GM12878 (cell line): ENCODE measurements around the gene BSND. TPM values are rescaled to one million over a fixed set of nuclear protein-coding genes. Genes with fewer than 3 reads are reported as not detected.

Source experiments
- ATAC-seq: fragments of 200-7000 bp; cut with Tn5 transposase; 3 replicates; pipeline ENCODE4 v1.9.1; 2020; ENCODE audit warnings: mild to moderate bottlenecking, moderate library complexity
- BruUV-seq: library from RNA; stranded (reverse); fragments of 400-500 nt; replicated peaks from 2 replicates; lab custom pipeline; 2021; lab: Mats Ljungman, UMichigan
- CTCF ChIA-PET: fragments of 300-600 bp; sonication (Branson Sonifier 250); formaldehyde crosslinking; extraction: SDS; loops from one replicate; lab custom pipeline; 2021; ENCODE audit warnings: inconsistent platforms; lab: Yijun Ruan, JAX
- POLR2A ChIA-PET: fragments of 350-600 bp; formaldehyde crosslinking; extraction: SDS; loops from one replicate; lab custom pipeline; 2021; ENCODE audit warnings: inconsistent platforms; lab: Charles Lee
- RAD21 ChIA-PET: fragments of 300-600 bp; sonication (Branson Sonifier 250); formaldehyde crosslinking; loops from one replicate; lab custom pipeline; 2023; ENCODE audit warnings: antibody characterized with exemption; ENCODE audit not compliant: unreplicated experiment; lab: Charles Lee
- SMC1A ChIA-PET: fragments of 300-600 bp; sonication (Branson Sonifier 250); formaldehyde crosslinking; loops from one replicate; lab custom pipeline; 2023; ENCODE audit not compliant: unreplicated experiment, uncharacterized antibody; lab: Charles Lee
- DNase-seq: peaks from one replicate; pipeline ENCODE4 v3.0.0-alpha.2; 2011; ENCODE audit warnings: low read depth, low spot score
- FAIRE-seq: peaks from 3 replicates; lab custom pipeline; 2011; peaks lifted over from hg19 to GRCh38; lab: Jason Lieb, UNC
- H2AFZ ChIP-seq: 2 replicates; pipeline ENCODE4 v1.6.0; 2011; ENCODE audit warnings: low read depth, low read length, control low read depth; ENCODE audit not compliant: control insufficient read depth
- H3K27ac ChIP-seq: 2 replicates; pipeline ENCODE4 v1.5.1; 2011; ENCODE audit warnings: control low read depth; ENCODE audit not compliant: control insufficient read depth, insufficient read depth
- H3K27me3 ChIP-seq, 2 experiments: replicated peaks in 1 of 2; 2 replicates each; pipeline versions ENCODE4 v1.6.0 to v1.6.1; 2011; ENCODE audit warnings: low read length in 1 of 2; ENCODE audit not compliant: control insufficient read depth in 2 of 2, insufficient read depth in 2 of 2
- H3K36me3 ChIP-seq, 2 experiments: 2 replicates each; pipeline ENCODE4 v1.5.1; 2011; ENCODE audit warnings: low read length in 1 of 2; ENCODE audit not compliant: control insufficient read depth in 2 of 2, insufficient read depth in 2 of 2
- H3K4me1 ChIP-seq: 2 replicates; pipeline ENCODE4 v1.6.1; 2011; ENCODE audit warnings: mild to moderate bottlenecking, low read length, moderate library complexity, mixed read lengths; ENCODE audit not compliant: control insufficient read depth, insufficient read depth
- H3K4me2 ChIP-seq: 2 replicates; pipeline ENCODE4 v1.6.0; 2011; ENCODE audit warnings: control low read depth; ENCODE audit not compliant: control insufficient read depth, insufficient read depth
- H3K4me3 ChIP-seq: fragments of 200-600 bp; sonication (generic); 2 replicates; pipeline ENCODE4 v1.5.1; 2016
- H3K79me2 ChIP-seq: 2 replicates; pipeline ENCODE4 v1.6.0; 2011; ENCODE audit warnings: low read length; ENCODE audit not compliant: control insufficient read depth, insufficient read depth
- H3K9ac ChIP-seq: 2 replicates; pipeline ENCODE4 v1.8.0; 2011; ENCODE audit warnings: low read length, control low read depth, mixed read lengths; ENCODE audit not compliant: control insufficient read depth, insufficient read depth
- H3K9me3 ChIP-seq: replicated peaks from 3 replicates; pipeline ENCODE4 v1.5.1; 2011; ENCODE audit warnings: mild to moderate bottlenecking, low read length; ENCODE audit not compliant: control insufficient read depth, insufficient read depth
- H4K20me1 ChIP-seq: 2 replicates; pipeline ENCODE4 v1.6.0; 2011; ENCODE audit not compliant: control insufficient read depth, insufficient read depth
- BHLHE40 ChIP-seq, 2 experiments: fragments of 450-650 bp in 1 of 2; IDR thresholded peaks; 2 replicates each; pipeline ENCODE4 v1.6.1; 2011 to 2017; ENCODE audit warnings: low read depth in 2 of 2, borderline replicate concordance in 1 of 2, improper control_type of control experiment in 1 of 2, low read length in 1 of 2, mild to moderate bottlenecking in 1 of 2
- CREB1 ChIP-seq: IDR thresholded peaks from 2 replicates; pipeline ENCODE4 v1.6.1; 2012; ENCODE audit warnings: low read depth, mild to moderate bottlenecking, inconsistent platforms
- FOXM1 ChIP-seq: IDR thresholded peaks from 2 replicates; pipeline ENCODE4 v1.6.1; 2012; ENCODE audit warnings: low read depth, mild to moderate bottlenecking, inconsistent platforms, low read length, moderate library complexity
- IRF4 ChIP-seq: IDR thresholded peaks from 2 replicates; pipeline ENCODE4 v1.6.1; 2011; ENCODE audit warnings: low read depth, low read length
- MAX ChIP-seq: IDR thresholded peaks from 2 replicates; pipeline ENCODE4 v1.6.1; 2012; ENCODE audit warnings: low read depth, low read length, improper control_type of control experiment
- MTA2 ChIP-seq: fragments of 450-650 bp; IDR thresholded peaks from 2 replicates; pipeline ENCODE4 v1.6.1; 2016; ENCODE audit warnings: low read depth, mild to moderate bottlenecking, moderate library complexity
- NFXL1 ChIP-seq: fragments of 450-650 bp; IDR thresholded peaks from 2 replicates; pipeline ENCODE4 v1.6.1; 2017; ENCODE audit warnings: antibody characterized with exemption, mild to moderate bottlenecking, borderline replicate concordance
- NFYB ChIP-seq: IDR thresholded peaks from 2 replicates; pipeline ENCODE4 v1.6.1; 2011; ENCODE audit warnings: low read depth, mild to moderate bottlenecking, low read length, improper control_type of control experiment, moderate library complexity; ENCODE audit not compliant: insufficient read depth
- NRF1 ChIP-seq: conservative IDR thresholded peaks from 2 replicates; pipeline ENCODE4 v1.6.1; 2011; ENCODE audit warnings: mild to moderate bottlenecking, low read depth, low read length, improper control_type of control experiment
- POLR2AphosphoS2 ChIP-seq: IDR thresholded peaks from 2 replicates; pipeline ENCODE4 v1.6.1; 2011; ENCODE audit warnings: low read depth, mild to moderate bottlenecking, low read length, improper control_type of control experiment, moderate library complexity
- POLR2AphosphoS5 ChIP-seq: IDR thresholded peaks from 2 replicates; pipeline ENCODE4 v1.6.1; 2011; ENCODE audit warnings: mild to moderate bottlenecking, low read length, inconsistent platforms
- RAD51 ChIP-seq: fragments of 450-650 bp; IDR thresholded peaks from 2 replicates; pipeline ENCODE4 v1.6.1; 2016; ENCODE audit warnings: moderate library complexity, mild to moderate bottlenecking, inconsistent platforms
- RB1 ChIP-seq: fragments of 450-650 bp; formaldehyde crosslinking; IDR thresholded peaks from 2 replicates; pipeline ENCODE4 v1.6.1; 2017; ENCODE audit warnings: mild to moderate bottlenecking, borderline replicate concordance
- STAT1 ChIP-seq: fragments of 450-650 bp; conservative IDR thresholded peaks from 2 replicates; pipeline ENCODE4 v1.6.1; 2014; ENCODE audit warnings: antibody characterized with exemption, mild to moderate bottlenecking
- SUPT20H ChIP-seq: IDR thresholded peaks from 2 replicates; pipeline ENCODE4 v1.6.1; 2011; ENCODE audit warnings: low read depth, mild to moderate bottlenecking, low read length, moderate library complexity, borderline replicate concordance; ENCODE audit not compliant: control insufficient read depth
- ZNF207 ChIP-seq: fragments of 450-650 bp; IDR thresholded peaks from 2 replicates; pipeline ENCODE4 v1.6.1; 2014; ENCODE audit warnings: antibody characterized with exemption, mild to moderate bottlenecking, borderline replicate concordance
- WGBS: methylation state at CpG from one replicate; pipeline ENCODE4 v1.1.6; 2016; ENCODE audit warnings: low lambda C conversion rate; ENCODE audit not compliant: insufficient replicate concordance, insufficient coverage; ENCODE audit errors: missing lambda C conversion rate; 5-methylcytosine and 5-hydroxymethylcytosine counted together
- in situ Hi-C: fragments of 300-500 bp; cut with MboI; formaldehyde crosslinking; loops from 9 replicates; pipeline ENCODE4 v1.14.3; 2018; ENCODE audit warnings: mixed read lengths
- intact Hi-C: fragments of 100-400 bp; cut with micrococcal nuclease; formaldehyde crosslinking; loops from one replicate; pipeline ENCODE4 v1.14.2; 2022; ENCODE audit not compliant: unreplicated experiment
- polyA plus RNA-seq, 11 experiments: library from polyadenylated mRNA; depleted of rRNA in 4 of 11; unstranded in 6 of 11; stranded (reverse) in 5 of 11; fragments of >200 nt; fragmentation: Nextera tagmentation in 4 of 11; fragmentation: Illumina TruSeq in 1 of 11; extraction: Ambion mirVana in 4 of 11; extraction: Trizol in 1 of 11; gene quantifications; 1 replicate in 1 of 11; 2 replicates in 10 of 11; pipeline versions ENCODE4 v1.2.1 to v1.2.3, GENCODE V29; 2011 to 2016; ENCODE audit warnings: inconsistent platforms in 2 of 11, missing spikeins in 2 of 11, low read depth in 1 of 11
- total RNA-seq, 4 experiments: library from RNA; depleted of rRNA in 3 of 4; stranded (reverse); fragments of >200 nt in 3 of 4; fragmentation: Illumina TruSeq in 1 of 4; extraction: Trizol in 1 of 4; gene quantifications; 2 replicates each; pipeline versions ENCODE4 v1.2.1 to v1.2.3, GENCODE V29; 2013 to 2021
- TF ChIP-seq, protein P1 (sequence below): fragments of 150-350 bp; IDR thresholded peaks from 2 replicates; pipeline ENCODE4 v1.6.1; 2014; ENCODE audit warnings: mild to moderate bottlenecking, low read depth, low read length
- TF ChIP-seq, protein P2 (sequence below), 3 experiments: IDR thresholded peaks in 2 of 3; conservative IDR thresholded peaks in 1 of 3; 2 replicates each; pipeline ENCODE4 v1.5.1; 2011; ENCODE audit warnings: low read depth in 3 of 3, low read length in 3 of 3, mild to moderate bottlenecking in 3 of 3, control low read depth in 2 of 3, moderate library complexity in 2 of 3, inconsistent platforms in 1 of 3, mixed read lengths in 1 of 3; ENCODE audit not compliant: control insufficient read depth in 2 of 3, insufficient read depth in 1 of 3; ENCODE audit errors: extremely low read depth in 1 of 3
- TF ChIP-seq, protein P3 (sequence below): IDR thresholded peaks from 2 replicates; pipeline ENCODE4 v1.6.1; 2012; ENCODE audit warnings: low read depth, low read length, improper control_type of control experiment

BSND gene
- total and polyA plus RNA-seq, 10 of the 15 experiments (the other 5 are each of a cell fraction or from before 2014, with no cell fraction given), result not detected

- ATAC-seq (peak; percentile 56), DNase-seq (no peak), FAIRE-seq (no peak)
- BruUV-seq, result no TSS peak
- in situ Hi-C loops (no loop called here), intact Hi-C loops (no loop called here)
- Histone ChIP-seq H3K36me3 (no peaks in the 10 kb centered on the region), H3K27ac (no peak overlapping the region), H3K9ac (no peak overlapping the region), H3K79me2 (no peaks in the 10 kb centered on the region), H3K4me3 (no peak overlapping the region), H2AFZ (no peak overlapping the region), H4K20me1 (no peaks in the 10 kb centered on the region), H3K27me3 (no peaks in the 10 kb centered on the region; a peak in 2 of 4 replicates), H3K9me3 (no peaks in the 10 kb centered on the region; the same call in 2 of the 3 replicates), H3K4me2 (no peak overlapping the region), H3K4me1 (no peaks in the 10 kb centered on the region)
- ChIA-PET CTCF (interaction anchor here (1.0 kb wide), 1 partner anchor 271 kb away, joined by 3 read pairs; no protein-coding TSS in a partner anchor), SMC1A (no interaction called here), POLR2A (no interaction called here), RAD21 (no interaction called here)
- 42% methylated on average over 10 of the region's 10 CpGs for WGBS
- TF ChIP-seq, protein P1, sequence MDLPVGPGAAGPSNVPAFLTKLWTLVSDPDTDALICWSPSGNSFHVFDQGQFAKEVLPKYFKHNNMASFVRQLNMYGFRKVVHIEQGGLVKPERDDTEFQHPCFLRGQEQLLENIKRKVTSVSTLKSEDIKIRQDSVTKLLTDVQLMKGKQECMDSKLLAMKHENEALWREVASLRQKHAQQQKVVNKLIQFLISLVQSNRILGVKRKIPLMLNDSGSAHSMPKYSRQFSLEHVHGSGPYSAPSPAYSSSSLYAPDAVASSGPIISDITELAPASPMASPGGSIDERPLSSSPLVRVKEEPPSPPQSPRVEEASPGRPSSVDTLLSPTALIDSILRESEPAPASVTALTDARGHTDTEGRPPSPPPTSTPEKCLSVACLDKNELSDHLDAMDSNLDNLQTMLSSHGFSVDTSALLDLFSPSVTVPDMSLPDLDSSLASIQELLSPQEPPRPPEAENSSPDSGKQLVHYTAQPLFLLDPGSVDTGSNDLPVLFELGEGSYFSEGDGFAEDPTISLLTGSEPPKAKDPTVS, result no peak
- no peak for TF ChIP-seq BHLHE40 (IDR thresholded peaks at IDR 0.05; ENCODE audit: borderline replicate concordance in 1 of 2, low read depth in 2 of 2, low read length in 1 of 2)
- no peak for TF ChIP-seq POLR2AphosphoS5
- no peak for TF ChIP-seq MTA2
- TF ChIP-seq STAT1, result no peak
- TF ChIP-seq CREB1, result no peak
- TF ChIP-seq IRF4, result no peak
- TF ChIP-seq, protein P2, sequence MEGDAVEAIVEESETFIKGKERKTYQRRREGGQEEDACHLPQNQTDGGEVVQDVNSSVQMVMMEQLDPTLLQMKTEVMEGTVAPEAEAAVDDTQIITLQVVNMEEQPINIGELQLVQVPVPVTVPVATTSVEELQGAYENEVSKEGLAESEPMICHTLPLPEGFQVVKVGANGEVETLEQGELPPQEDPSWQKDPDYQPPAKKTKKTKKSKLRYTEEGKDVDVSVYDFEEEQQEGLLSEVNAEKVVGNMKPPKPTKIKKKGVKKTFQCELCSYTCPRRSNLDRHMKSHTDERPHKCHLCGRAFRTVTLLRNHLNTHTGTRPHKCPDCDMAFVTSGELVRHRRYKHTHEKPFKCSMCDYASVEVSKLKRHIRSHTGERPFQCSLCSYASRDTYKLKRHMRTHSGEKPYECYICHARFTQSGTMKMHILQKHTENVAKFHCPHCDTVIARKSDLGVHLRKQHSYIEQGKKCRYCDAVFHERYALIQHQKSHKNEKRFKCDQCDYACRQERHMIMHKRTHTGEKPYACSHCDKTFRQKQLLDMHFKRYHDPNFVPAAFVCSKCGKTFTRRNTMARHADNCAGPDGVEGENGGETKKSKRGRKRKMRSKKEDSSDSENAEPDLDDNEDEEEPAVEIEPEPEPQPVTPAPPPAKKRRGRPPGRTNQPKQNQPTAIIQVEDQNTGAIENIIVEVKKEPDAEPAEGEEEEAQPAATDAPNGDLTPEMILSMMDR (IDR thresholded peaks at IDR 0.05 in 2 of 3, conservative IDR thresholded peaks at IDR 0.05 in 1 of 3; ENCODE audit: control insufficient read depth in 2 of 3, extremely low read depth in 1 of 3, insufficient read depth in 1 of 3, low read depth in 3 of 3, low read length in 3 of 3), result no peak
- no peak for TF ChIP-seq ZNF207
- TF ChIP-seq FOXM1, result no peak
- TF ChIP-seq NFXL1, result no peak
- TF ChIP-seq POLR2AphosphoS2, result no peak
- TF ChIP-seq NRF1, result no peak
- TF ChIP-seq NFYB, result no peak
- TF ChIP-seq SUPT20H, result no peak
- no peak for TF ChIP-seq RB1
- no peak for TF ChIP-seq MAX
- TF ChIP-seq RAD51, result no peak
- TF ChIP-seq, protein P3, sequence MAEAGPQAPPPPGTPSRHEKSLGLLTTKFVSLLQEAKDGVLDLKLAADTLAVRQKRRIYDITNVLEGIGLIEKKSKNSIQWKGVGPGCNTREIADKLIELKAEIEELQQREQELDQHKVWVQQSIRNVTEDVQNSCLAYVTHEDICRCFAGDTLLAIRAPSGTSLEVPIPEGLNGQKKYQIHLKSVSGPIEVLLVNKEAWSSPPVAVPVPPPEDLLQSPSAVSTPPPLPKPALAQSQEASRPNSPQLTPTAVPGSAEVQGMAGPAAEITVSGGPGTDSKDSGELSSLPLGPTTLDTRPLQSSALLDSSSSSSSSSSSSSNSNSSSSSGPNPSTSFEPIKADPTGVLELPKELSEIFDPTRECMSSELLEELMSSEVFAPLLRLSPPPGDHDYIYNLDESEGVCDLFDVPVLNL, result no peak
Observed at GRCh38 chr1:55005351-55006140, 6.8 kb downstream of the BSND start.
